Mesenchymal stem cell (in vitro differentiated cells and primary cell): Measurements from ENCODE around the gene PALLD.

Experiments used
- DNase-seq: peaks from one replicate; pipeline ENCODE4 v3.0.0-alpha.2; 2013
- H2AFZ ChIP-seq: one replicate; pipeline ENCODE4 v1.6.1; 2013; ENCODE audit warnings: low read depth, mild to moderate bottlenecking, control low read depth, inconsistent platforms, low read length, moderate library complexity
- H2AK5ac ChIP-seq: 2 replicates; pipeline ENCODE4 v1.6.1; 2013; ENCODE audit warnings: low read length, moderate library complexity, mild to moderate bottlenecking, inconsistent platforms; ENCODE audit not compliant: severe bottlenecking
- H2BK120ac ChIP-seq: one replicate; pipeline ENCODE4 v1.6.1; 2013; ENCODE audit warnings: low read depth, mild to moderate bottlenecking, inconsistent platforms, low read length, moderate library complexity
- H2BK12ac ChIP-seq, 2 experiments: one replicate each; pipeline ENCODE4 v1.6.1; 2013; ENCODE audit warnings: inconsistent platforms in 2 of 2, low read length in 2 of 2, mild to moderate bottlenecking in 2 of 2, moderate library complexity in 2 of 2, control low read depth in 1 of 2
- H2BK15ac ChIP-seq: one replicate; pipeline ENCODE4 v1.6.1; 2013; ENCODE audit warnings: mild to moderate bottlenecking, low read depth, inconsistent platforms; ENCODE audit not compliant: poor library complexity, severe bottlenecking
- H2BK5ac ChIP-seq: 2 replicates; pipeline ENCODE4 v1.6.1; 2013; ENCODE audit warnings: low read depth, mild to moderate bottlenecking, low read length, control low read depth, inconsistent platforms; ENCODE audit not compliant: poor library complexity, severe bottlenecking
- H3K14ac ChIP-seq, 2 experiments: one replicate each; pipeline ENCODE4 v1.6.1; 2013; ENCODE audit warnings: inconsistent platforms in 2 of 2, low read length in 2 of 2, control low read depth in 1 of 2, mild to moderate bottlenecking in 1 of 2, moderate library complexity in 1 of 2
- H3K18ac ChIP-seq, 2 experiments: one replicate each; pipeline ENCODE4 v1.6.1; 2013; ENCODE audit warnings: inconsistent platforms in 2 of 2, low read length in 2 of 2, control low read depth in 1 of 2, low read depth in 1 of 2, mild to moderate bottlenecking in 1 of 2
- H3K23ac ChIP-seq, 2 experiments: one replicate each; pipeline ENCODE4 v1.6.1; 2013; ENCODE audit warnings: inconsistent platforms in 2 of 2, low read length in 2 of 2, mild to moderate bottlenecking in 2 of 2, moderate library complexity in 2 of 2, control low read depth in 1 of 2
- H3K27ac ChIP-seq: 2 replicates; pipeline ENCODE4 v1.5.1; 2013; ENCODE audit warnings: mild to moderate bottlenecking, moderate library complexity, low read length, control low read depth, inconsistent platforms; ENCODE audit not compliant: poor library complexity, severe bottlenecking
- H3K27me3 ChIP-seq, 2 experiments: 2 replicates each; pipeline versions ENCODE4 v1.6.1 to v1.7.0; 2013; ENCODE audit warnings: low read length in 2 of 2, mild to moderate bottlenecking in 2 of 2, moderate library complexity in 2 of 2, control low read depth in 1 of 2, inconsistent platforms in 1 of 2; ENCODE audit not compliant: control insufficient read depth in 1 of 2, insufficient read depth in 1 of 2
- H3K36me3 ChIP-seq, 2 experiments: 2 replicates each; pipeline versions ENCODE4 v1.6.1 to v1.7.0; 2013; ENCODE audit warnings: low read length in 2 of 2, control low read depth in 1 of 2, inconsistent platforms in 1 of 2, low read depth in 1 of 2, mild to moderate bottlenecking in 1 of 2; ENCODE audit not compliant: insufficient read depth in 2 of 2, control insufficient read depth in 1 of 2
- H3K4ac ChIP-seq, 2 experiments: one replicate each; pipeline ENCODE4 v1.6.1; 2013; ENCODE audit warnings: inconsistent platforms in 2 of 2, low read length in 2 of 2, mild to moderate bottlenecking in 2 of 2, moderate library complexity in 2 of 2, control low read depth in 1 of 2, low read depth in 1 of 2
- H3K4me1 ChIP-seq: 2 replicates; pipeline ENCODE4 v1.6.1; 2013; ENCODE audit warnings: low read depth, low read length, control low read depth; ENCODE audit not compliant: control insufficient read depth, insufficient read depth
- H3K4me2 ChIP-seq: 2 replicates; pipeline ENCODE4 v1.6.1; 2013; ENCODE audit warnings: low read length, mild to moderate bottlenecking, inconsistent platforms; ENCODE audit not compliant: poor library complexity, severe bottlenecking
- H3K4me3 ChIP-seq, 2 experiments: 2 replicates each; pipeline versions ENCODE4 v1.5.1 to v1.7.0; 2013; ENCODE audit warnings: low read length in 2 of 2, mild to moderate bottlenecking in 2 of 2, control low read depth in 1 of 2, low read depth in 1 of 2; ENCODE audit not compliant: insufficient read depth in 1 of 2
- H3K79me1 ChIP-seq: replicated peaks from 2 replicates; pipeline ENCODE4 v1.6.1; 2013; ENCODE audit warnings: mild to moderate bottlenecking, control low read depth, low read length, inconsistent platforms; ENCODE audit not compliant: poor library complexity, severe bottlenecking
- H3K9ac ChIP-seq: 2 replicates; pipeline ENCODE4 v1.7.0; 2013; ENCODE audit warnings: mild to moderate bottlenecking, low read length, moderate library complexity
- H3K9me3 ChIP-seq: 2 replicates; pipeline ENCODE4 v1.7.0; 2013; ENCODE audit warnings: mild to moderate bottlenecking, low read length; ENCODE audit not compliant: control insufficient read depth
- H4K8ac ChIP-seq: one replicate; pipeline ENCODE4 v1.6.1; 2013; ENCODE audit warnings: inconsistent platforms, mild to moderate bottlenecking, low read length, moderate library complexity
- H4K91ac ChIP-seq: one replicate; pipeline ENCODE4 v1.6.1; 2013; ENCODE audit warnings: mild to moderate bottlenecking, low read length, inconsistent platforms
- WGBS: methylation state at CpG from one replicate; pipeline ENCODE4 v1.1.7; 2013; ENCODE audit warnings: mixed read lengths; 5-methylcytosine and 5-hydroxymethylcytosine counted together

The PALLD gene

GRCh38 chr4:168900080-168900479, 403.2 kb downstream of the PALLD start:
- Histone ChIP-seq H3K27me3 (no peaks in the 10 kb centered on the region), H3K4ac (no peak overlapping the region), H2BK12ac (no peak overlapping the region), H3K9ac (no peak overlapping the region), H3K4me3 (no peak overlapping the region), H3K9me3 (no peaks in the 10 kb centered on the region), H3K18ac (no peak overlapping the region), H3K27ac (no peak overlapping the region), H4K91ac (no peak overlapping the region), H2AFZ (no peak overlapping the region), H3K79me1 (peaks cover 11% of the 10 kb centered on the region), H2BK5ac (no peak overlapping the region), H2AK5ac (no peak overlapping the region), H3K14ac (no peak overlapping the region), H3K4me2 (no peak overlapping the region), H3K23ac (no peak overlapping the region), H3K4me1 (no peaks in the 10 kb centered on the region), H4K8ac (no peak overlapping the region), H3K36me3 (peaks cover 29 to 77% of the 10 kb centered on the region in 2 experiments), H2BK120ac (no peak overlapping the region), H2BK15ac (no peak overlapping the region)
- WGBS, result 100% methylated on average over 2 of the region's 2 CpGs
- no peak for DNase-seq

- Histone ChIP-seq H3K14ac (no peak overlapping the region), H4K8ac (no peak overlapping the region), H4K91ac (no peak overlapping the region), H2AFZ (no peak overlapping the region), H3K9me3 (no peaks in the 10 kb centered on the region), H2BK5ac (no peak overlapping the region), H2BK120ac (no peak overlapping the region), H3K4me2 (no peak overlapping the region), H2BK15ac (no peak overlapping the region), H3K79me1 (peaks cover 5% of the 10 kb centered on the region), H3K23ac (no peak overlapping the region), H3K27me3 (no peaks in the 10 kb centered on the region), H3K27ac (peak overlapping the region; percentile 75), H3K18ac (no peak overlapping the region), H3K4me1 (peaks cover 3% of the 10 kb centered on the region), H3K9ac (no peak overlapping the region), H2AK5ac (peak overlapping the region; percentile 49), H2BK12ac (no peak overlapping the region), H3K4me3 (no peak overlapping the region), H3K4ac (no peak overlapping the region), H3K36me3 (peaks cover 14 to 81% of the 10 kb centered on the region in 2 experiments)
- 79% methylated on average over 2 of the region's 2 CpGs for WGBS
- DNase-seq, result peak; percentile 55
These were observed 410.4 kb downstream of the PALLD start for GRCh38 chr4:168907119-168907698.

GRCh38 chr4:168908093-168908492, 411.2 kb downstream of the PALLD start:
- Histone ChIP-seq H3K27ac (peak overlapping the region; percentile 75), H3K9me3 (no peaks in the 10 kb centered on the region), H3K18ac (no peak overlapping the region), H3K36me3 (peaks cover 8 to 79% of the 10 kb centered on the region in 2 experiments), H3K4me3 (no peak overlapping the region), H2AK5ac (no peak overlapping the region), H2AFZ (no peak overlapping the region), H2BK12ac (no peak overlapping the region), H3K14ac (no peak overlapping the region), H4K91ac (no peak overlapping the region), H3K9ac (no peak overlapping the region), H3K79me1 (peaks cover 3% of the 10 kb centered on the region), H3K4me1 (peaks cover 3% of the 10 kb centered on the region), H3K27me3 (no peaks in the 10 kb centered on the region), H2BK5ac (no peak overlapping the region), H2BK120ac (no peak overlapping the region), H3K4me2 (no peak overlapping the region), H4K8ac (no peak overlapping the region), H3K23ac (no peak overlapping the region), H3K4ac (no peak overlapping the region), H2BK15ac (no peak overlapping the region)
- DNase-seq, result peak; percentile 54
- no CpG with 5 or more reads among the region's 1 CpG for WGBS

GRCh38 chr4:168908851-168909273, 412.0 kb downstream of the PALLD start:
- H3K27me3 ChIP-seq, result no peaks in the 10 kb centered on the region
- H3K23ac ChIP-seq, result no peak overlapping the region
- 100% methylated on average over 1 of the region's 3 CpGs for WGBS
- no peak overlapping the region for H2BK12ac ChIP-seq
- H2BK120ac ChIP-seq, result no peak overlapping the region
- H3K9ac ChIP-seq, result peak overlapping the region; percentile 58
- no peak overlapping the region for H4K91ac ChIP-seq
- no peak overlapping the region for H3K4ac ChIP-seq
- no peak overlapping the region for H3K27ac ChIP-seq
- H3K36me3 ChIP-seq, result peaks cover 8 to 77% of the 10 kb centered on the region in 2 experiments
- H3K4me1 ChIP-seq, result peaks cover 3% of the 10 kb centered on the region
- H2BK5ac ChIP-seq, result no peak overlapping the region
- no peak overlapping the region for H3K4me2 ChIP-seq
- no peak overlapping the region for H2AFZ ChIP-seq
- H3K4me3 ChIP-seq, result no peak overlapping the region
- H2BK15ac ChIP-seq, result no peak overlapping the region
- no peak overlapping the region for H3K14ac ChIP-seq
- no peak overlapping the region for H3K18ac ChIP-seq
- H4K8ac ChIP-seq, result no peak overlapping the region
- no peak overlapping the region for H2AK5ac ChIP-seq
- H3K79me1 ChIP-seq, result peaks cover 2% of the 10 kb centered on the region
- peak; percentile 87 for DNase-seq
- H3K9me3 ChIP-seq, result no peaks in the 10 kb centered on the region
